ENCODE data around the gene ZNF829. TPM values are rescaled to one million over a fixed set of nuclear protein-coding genes. Genes with fewer than 3 reads are reported as not detected.
A peak's percentile ranks its signal among the peaks of the same experiment; 100 is the strongest.

ZNF829 gene
- total RNA-seq, 6 experiments from 2014 or later, result 2.0 to 3.1 (median 2.9) TPM

DNA sequence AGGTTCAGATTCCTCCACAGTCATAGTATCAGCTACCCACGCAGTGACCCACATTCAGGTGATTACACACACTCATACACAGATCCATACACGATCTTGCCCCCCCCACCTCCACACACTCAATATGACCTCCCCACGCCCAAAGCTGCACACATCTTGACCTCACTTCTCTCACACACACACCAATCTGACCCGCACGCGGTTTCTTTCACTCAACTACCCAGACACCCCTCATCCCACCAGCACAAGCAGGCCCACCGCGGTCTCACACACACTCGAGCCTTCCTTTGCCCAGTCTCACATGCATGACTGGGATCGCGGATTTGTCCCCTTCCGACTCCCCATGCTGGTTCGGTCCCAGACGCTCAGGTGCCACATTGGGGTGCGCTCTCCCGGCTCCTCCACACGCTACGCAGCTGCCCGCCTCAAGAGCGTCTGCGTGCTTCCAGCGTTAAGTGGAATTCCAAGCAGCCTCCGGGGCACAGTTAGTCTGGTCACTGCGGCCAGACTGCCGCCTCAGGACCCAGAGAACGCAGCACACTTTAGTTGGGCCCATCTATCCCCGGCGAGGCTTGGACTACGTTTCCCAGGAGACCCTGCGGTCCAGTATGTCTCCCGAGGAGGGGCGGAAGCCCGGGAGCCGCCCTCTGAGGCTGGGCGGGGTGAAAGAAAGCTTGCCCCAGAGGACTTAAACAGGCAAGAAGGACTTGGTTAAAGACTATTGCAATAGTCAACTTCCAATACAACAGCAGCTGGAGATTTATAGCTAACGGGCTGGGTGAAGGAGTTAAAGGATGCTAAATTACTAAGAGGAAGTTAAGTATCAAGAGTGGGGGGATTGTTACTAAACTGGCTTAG lies 66.2 kb downstream of the ZNF829 start:
- no peak overlapping the region for H3K27ac Mint-ChIP-seq
- H3K27me3 Mint-ChIP-seq (ENCODE audit: insufficient read depth), result no peaks in the 10 kb centered on the region; the same call in 1 of the 2 replicates
- peaks cover 42% of the 10 kb centered on the region for H3K9me3 Mint-ChIP-seq
- peak; percentile 88 for DNase-seq
- no peak for TF ChIP-seq CTCF (IDR thresholded peaks at IDR 0.05)
- H3K4me1 Mint-ChIP-seq (ENCODE audit: low read depth), result peaks cover 6% of the 10 kb centered on the region
- H3K36me3 Mint-ChIP-seq (ENCODE audit: low read depth), result peaks cover 43% of the 10 kb centered on the region
- no peak overlapping the region for H3K4me3 Mint-ChIP-seq

- Mint-ChIP-seq H3K4me3 (no peak overlapping the region), H3K9me3 (peaks cover 39% of the 10 kb centered on the region), H3K4me1 (ENCODE audit: low read depth) (peaks cover 6% of the 10 kb centered on the region), H3K27ac (no peak overlapping the region), H3K27me3 (ENCODE audit: insufficient read depth) (no peaks in the 10 kb centered on the region), H3K36me3 (ENCODE audit: low read depth) (peaks cover 40% of the 10 kb centered on the region)
- no peak for DNase-seq
- no peak for TF ChIP-seq CTCF (IDR thresholded peaks at IDR 0.05)
These were observed 68.1 kb downstream of the ZNF829 start for GRCh38 chr19:36847968-36848367.

DNA sequence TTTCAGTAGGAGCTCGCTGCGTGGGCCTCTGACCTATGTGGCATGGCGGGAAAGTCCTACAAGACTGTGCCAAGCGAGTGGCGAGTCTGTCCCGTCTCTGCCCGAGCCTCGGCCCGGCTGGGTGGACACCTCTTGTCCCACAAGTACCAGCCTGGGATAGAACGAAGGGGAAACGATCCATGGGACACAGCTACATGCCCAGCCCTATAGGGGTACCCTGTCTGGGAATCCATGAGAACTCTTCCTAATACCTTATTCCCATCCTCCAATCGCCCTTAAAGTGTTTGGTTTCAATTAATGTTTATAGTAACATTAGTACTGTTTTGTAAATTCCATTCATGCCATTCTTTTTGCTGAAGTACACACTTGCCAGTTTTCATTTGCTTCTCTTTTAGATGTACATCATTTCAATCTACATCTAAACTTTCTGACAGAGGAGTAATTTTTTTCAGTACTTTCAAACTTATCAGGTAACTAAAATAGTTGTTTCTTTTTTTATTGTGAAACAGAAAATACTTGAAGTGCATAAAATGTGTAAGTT lies 77.2 kb downstream of the ZNF829 start:
- DNase-seq, result no peak
- Mint-ChIP-seq H3K27ac (no peak overlapping the region), H3K36me3 (ENCODE audit: low read depth) (peaks cover 62% of the 10 kb centered on the region), H3K9me3 (peaks cover 31% of the 10 kb centered on the region), H3K27me3 (ENCODE audit: insufficient read depth) (no peaks in the 10 kb centered on the region), H3K4me1 (ENCODE audit: low read depth) (peaks cover 9% of the 10 kb centered on the region), H3K4me3 (no peak overlapping the region)
- TF ChIP-seq CTCF (IDR thresholded peaks at IDR 0.05), result no peak

Other genes starting within 250 kb of the ZNF829 start
- gene ZNF461, start 249.5 kb downstream of the ZNF829 start, total RNA-seq (2021; fragmentation: NEBNext Ultra II Directional; extraction: Animal tissue kit (Norgen Biotek cat#: 25700)), result 1 to 10 TPM; 4.6 to 6.9 (median 6.5) TPM
- gene ZNF567, start 228.7 kb downstream of the ZNF829 start, total RNA-seq (2021; fragmentation: NEBNext Ultra II Directional; extraction: Animal tissue kit (Norgen Biotek cat#: 25700)), result 1 to 10 TPM; 2.9 to 5.8 (median 4.2) TPM
- gene ZNF850, start 143.5 kb downstream of the ZNF829 start, total RNA-seq (2021; fragmentation: NEBNext Ultra II Directional; extraction: Animal tissue kit (Norgen Biotek cat#: 25700)), result 1 to 10 TPM; 1.7 to 2.5 (median 1.9) TPM
- gene ZNF790, start 77.9 kb downstream of the ZNF829 start, total RNA-seq (2021; fragmentation: NEBNext Ultra II Directional; extraction: Animal tissue kit (Norgen Biotek cat#: 25700)), result 1 to 10 TPM; 2.5 to 3.8 (median 3.0) TPM
- gene ZNF345, start 65.4 kb downstream of the ZNF829 start, total RNA-seq (2021; fragmentation: NEBNext Ultra II Directional; extraction: Animal tissue kit (Norgen Biotek cat#: 25700)), result 1 to 10 TPM; 1.3 to 2.5 (median 1.8) TPM
- gene ZNF568, start within 50 bp of the ZNF829 start, total RNA-seq (2021; fragmentation: NEBNext Ultra II Directional; extraction: Animal tissue kit (Norgen Biotek cat#: 25700)), result 1 to 10 TPM; 6.6 to 8.4 (median 6.9) TPM
- 1 to 10 TPM; 3.6 to 6.3 (median 5.7) TPM for gene ZNF420, start 162.1 kb upstream of the ZNF829 start, total RNA-seq (2021; fragmentation: NEBNext Ultra II Directional; extraction: Animal tissue kit (Norgen Biotek cat#: 25700))